Sigmoid colon (tissue), 7 donors: ENCODE measurements around the gene HOXB1. TPM values are rescaled to one million over a fixed set of nuclear protein-coding genes. Genes with fewer than 3 reads are reported as not detected.

Experiments
- DNase-seq: peaks from one replicate; pipeline ENCODE4 v3.0.0-alpha.2; 2019
- H3K27ac ChIP-seq, 4 donors: fragments of 200-600 bp; sonication (generic); one replicate each; pipeline ENCODE4 v1.5.1; 2016 to 2019; ENCODE audit warnings: mild to moderate bottlenecking in 1 of 4
- H3K27me3 ChIP-seq, 3 donors: fragments of 200-600 bp; sonication (generic); one replicate each; pipeline ENCODE4 v1.5.1; 2019; ENCODE audit warnings: mild to moderate bottlenecking in 1 of 3
- H3K36me3 ChIP-seq, 4 donors: fragments of 200-600 bp; sonication (generic); one replicate each; pipeline ENCODE4 v1.5.1; 2016 to 2019
- H3K4me1 ChIP-seq, 4 donors: fragments of 200-600 bp; sonication (generic); one replicate each; pipeline ENCODE4 v1.5.1; 2017 to 2019
- H3K4me3 ChIP-seq, 4 donors: fragments of 200-600 bp; sonication (generic); one replicate each; pipeline ENCODE4 v1.5.1; 2017 to 2019; ENCODE audit warnings: mild to moderate bottlenecking in 2 of 4, moderate library complexity in 1 of 4
- H3K9me3 ChIP-seq, 4 donors: fragments of 200-600 bp in 3 of 4; sonication (generic) in 3 of 4; one replicate each; pipeline versions ENCODE4 v1.5.1 to v1.6.1; 2013 to 2019
- EP300 ChIP-seq, 4 donors: sonication (generic); formaldehyde crosslinking; IDR thresholded peaks; one replicate each; pipeline ENCODE4 v1.6.1; 2017; ENCODE audit warnings: antibody characterized with exemption in 4 of 4
- POLR2A ChIP-seq, 2 donors: fragments of 450-650 bp; IDR thresholded peaks; one replicate each; pipeline ENCODE4 v1.6.1; 2016; ENCODE audit warnings: antibody characterized with exemption in 2 of 2, mild to moderate bottlenecking in 2 of 2, moderate library complexity in 2 of 2
- POLR2AphosphoS5 ChIP-seq, 4 donors: sonication (generic); formaldehyde crosslinking; IDR thresholded peaks; one replicate each; pipeline ENCODE4 v1.6.1; 2017; ENCODE audit warnings: antibody characterized with exemption in 4 of 4
- WGBS, 2 donors: extraction: QIAGEN DNeasy Blood & Tissue Kit; methylation state at CpG; one replicate each; pipeline ENCODE4 v1.1.7; 2013; 5-methylcytosine and 5-hydroxymethylcytosine counted together
- intact Hi-C: fragments of 100-400 bp; cut with DNase I; formaldehyde crosslinking; loops from one replicate; pipeline ENCODE4 v1.15.1; 2023
- polyA plus RNA-seq, 3 donors: library from polyadenylated mRNA; stranded (reverse); fragments of 200-250 nt; gene quantifications; one replicate each; pipeline ENCODE4 v1.2.3, GENCODE V29; 2013
- total RNA-seq, 4 donors: library from RNA; depleted of rRNA; stranded (reverse); fragments of >200 nt; gene quantifications; one replicate each; pipeline ENCODE4 v1.1.0, GENCODE V29; 2016
- TF ChIP-seq, protein P1 (sequence below), 4 experiments: fragments of 450-650 bp in 3 of 4; fragments of 200-600 bp in 1 of 4; IDR thresholded peaks; one replicate each; pipeline ENCODE4 v1.5.1; 2016 to 2019; ENCODE audit warnings: antibody characterized with exemption in 4 of 4, mild to moderate bottlenecking in 3 of 4, moderate library complexity in 2 of 4
- donor health status: healthy with polysubstance abuse.
- donor health status: Bipolar disorder and iron deficiency.
- donor health status: healthy.

Gene HOXB1
- total and polyA plus RNA-seq, 7 donors: 0.27 to 0.92 (median 0.60) TPM; not detected in 4

DNA sequence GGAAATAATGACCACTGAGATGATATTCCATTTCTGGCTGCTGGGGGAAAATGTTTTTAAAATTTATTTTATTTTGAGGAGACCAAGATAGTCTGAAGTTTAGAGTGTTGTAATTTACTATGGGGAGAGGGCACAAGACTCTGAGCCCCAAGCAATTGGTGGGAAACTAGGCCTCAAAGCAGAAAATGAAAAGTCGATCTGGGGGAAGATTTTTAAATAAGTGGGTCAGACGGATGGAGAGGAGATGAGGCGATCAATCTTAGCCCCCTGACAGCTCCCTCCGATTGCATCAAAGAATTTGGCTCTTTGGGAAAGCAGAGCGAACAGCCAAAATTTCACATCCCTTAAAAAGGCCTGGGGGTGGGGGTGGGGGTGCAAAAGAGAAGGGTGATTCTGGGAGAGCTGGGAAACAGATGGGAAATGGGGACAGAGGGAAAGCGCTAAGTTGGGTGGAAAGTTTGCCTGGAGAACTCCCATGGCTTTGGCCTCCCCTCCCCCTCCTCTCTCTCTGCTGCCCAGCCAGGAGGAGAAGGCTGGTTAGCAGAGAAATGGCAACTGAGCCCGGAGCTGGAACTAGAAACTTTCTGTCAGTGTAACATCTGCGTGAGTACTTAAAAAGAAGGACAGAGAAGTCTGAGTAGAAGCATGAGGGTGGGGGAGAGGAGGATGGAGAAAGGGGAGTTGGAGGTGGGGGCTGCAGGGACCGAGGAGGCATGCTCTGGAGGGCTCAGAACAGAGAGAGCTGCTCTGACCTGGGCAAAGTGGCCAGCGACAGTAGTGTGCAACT is 15.5 kb upstream of the HOXB1 start:
- Histone ChIP-seq H3K4me3 (peak overlapping the region; percentile 5 to 34 (median 30)), H3K9me3 (no peaks in the 10 kb centered on the region), H3K27me3 (no peaks in the 10 kb centered on the region), H3K27ac (peak overlapping the region; percentile 94 to 99 (median 96)), H3K4me1 (peaks cover 0 to 67% (median 65%) of the 10 kb centered on the region in 4 donors), H3K36me3 (peaks cover 0 to 16% (median 5%) of the 10 kb centered on the region in 4 donors)
- peak; percentile 79 for DNase-seq
- no peak for TF ChIP-seq EP300 (IDR thresholded peaks at IDR 0.05)
- TF ChIP-seq, protein P1, sequence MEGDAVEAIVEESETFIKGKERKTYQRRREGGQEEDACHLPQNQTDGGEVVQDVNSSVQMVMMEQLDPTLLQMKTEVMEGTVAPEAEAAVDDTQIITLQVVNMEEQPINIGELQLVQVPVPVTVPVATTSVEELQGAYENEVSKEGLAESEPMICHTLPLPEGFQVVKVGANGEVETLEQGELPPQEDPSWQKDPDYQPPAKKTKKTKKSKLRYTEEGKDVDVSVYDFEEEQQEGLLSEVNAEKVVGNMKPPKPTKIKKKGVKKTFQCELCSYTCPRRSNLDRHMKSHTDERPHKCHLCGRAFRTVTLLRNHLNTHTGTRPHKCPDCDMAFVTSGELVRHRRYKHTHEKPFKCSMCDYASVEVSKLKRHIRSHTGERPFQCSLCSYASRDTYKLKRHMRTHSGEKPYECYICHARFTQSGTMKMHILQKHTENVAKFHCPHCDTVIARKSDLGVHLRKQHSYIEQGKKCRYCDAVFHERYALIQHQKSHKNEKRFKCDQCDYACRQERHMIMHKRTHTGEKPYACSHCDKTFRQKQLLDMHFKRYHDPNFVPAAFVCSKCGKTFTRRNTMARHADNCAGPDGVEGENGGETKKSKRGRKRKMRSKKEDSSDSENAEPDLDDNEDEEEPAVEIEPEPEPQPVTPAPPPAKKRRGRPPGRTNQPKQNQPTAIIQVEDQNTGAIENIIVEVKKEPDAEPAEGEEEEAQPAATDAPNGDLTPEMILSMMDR (IDR thresholded peaks at IDR 0.05): no peak
- TF ChIP-seq POLR2A (IDR thresholded peaks at IDR 0.05): no peak
- no peak for TF ChIP-seq POLR2AphosphoS5 (IDR thresholded peaks at IDR 0.05)
- 56 to 66% methylated on average over 10 of the region's 10 CpGs for WGBS, 2 donors
- intact Hi-C loops: no loop called here

GRCh38 chr17:48545539-48545938 is 14.7 kb upstream of the HOXB1 start:
- no peak overlapping the region for H3K4me3 ChIP-seq
- WGBS, 2 donors: 92 to 98% methylated on average over 1 of the region's 1 CpG
- H3K27ac ChIP-seq: peak overlapping the region; percentile 94 to 99 (median 96)
- no peak for TF ChIP-seq POLR2A (IDR thresholded peaks at IDR 0.05)
- no peak for TF ChIP-seq EP300 (IDR thresholded peaks at IDR 0.05)
- TF ChIP-seq, protein P1 (IDR thresholded peaks at IDR 0.05): no peak
- no peak for TF ChIP-seq POLR2AphosphoS5 (IDR thresholded peaks at IDR 0.05)
- peak; percentile 19 for DNase-seq
- H3K36me3 ChIP-seq: peaks cover 0 to 13% (median 4%) of the 10 kb centered on the region in 4 donors
- no peaks in the 10 kb centered on the region for H3K27me3 ChIP-seq
- peaks cover 0 to 67% (median 63%) of the 10 kb centered on the region in 4 donors for H3K4me1 ChIP-seq
- intact Hi-C loops: no loop called here
- no peaks in the 10 kb centered on the region for H3K9me3 ChIP-seq

GRCh38 chr17:48545022-48545375 is 14.2 kb upstream of the HOXB1 start, which contains the start of gene HOXB2:
Gene HOXB2 (minus strand): TSS chr17:48545109. CDS start chr17:48544911, 198 bp downstream.
- peaks cover 0 to 9% (median 2%) of the 10 kb centered on the region in 4 donors for H3K36me3 ChIP-seq
- H3K4me1 ChIP-seq: peaks cover 0 to 67% (median 63%) of the 10 kb centered on the region in 4 donors
- DNase-seq: no peak
- peak within 1 kb of the TSS; percentile 72 to 87 (median 84) for H3K4me3 ChIP-seq
- no peaks in the 10 kb centered on the region for H3K9me3 ChIP-seq
- H3K27me3 ChIP-seq: no peaks in the 10 kb centered on the region
- 52 to 80% methylated on average over 12 of the region's 12 CpGs for WGBS, 2 donors
- intact Hi-C loops: no loop called here
- TF ChIP-seq, protein P1 (IDR thresholded peaks at IDR 0.05): no peak
- no peak for TF ChIP-seq EP300 (IDR thresholded peaks at IDR 0.05)
- no peak for TF ChIP-seq POLR2AphosphoS5 (IDR thresholded peaks at IDR 0.05)
- TF ChIP-seq POLR2A (IDR thresholded peaks at IDR 0.05): no peak
- peak within 1 kb of the TSS; percentile 94 to 99 (median 96) for H3K27ac ChIP-seq

DNA sequence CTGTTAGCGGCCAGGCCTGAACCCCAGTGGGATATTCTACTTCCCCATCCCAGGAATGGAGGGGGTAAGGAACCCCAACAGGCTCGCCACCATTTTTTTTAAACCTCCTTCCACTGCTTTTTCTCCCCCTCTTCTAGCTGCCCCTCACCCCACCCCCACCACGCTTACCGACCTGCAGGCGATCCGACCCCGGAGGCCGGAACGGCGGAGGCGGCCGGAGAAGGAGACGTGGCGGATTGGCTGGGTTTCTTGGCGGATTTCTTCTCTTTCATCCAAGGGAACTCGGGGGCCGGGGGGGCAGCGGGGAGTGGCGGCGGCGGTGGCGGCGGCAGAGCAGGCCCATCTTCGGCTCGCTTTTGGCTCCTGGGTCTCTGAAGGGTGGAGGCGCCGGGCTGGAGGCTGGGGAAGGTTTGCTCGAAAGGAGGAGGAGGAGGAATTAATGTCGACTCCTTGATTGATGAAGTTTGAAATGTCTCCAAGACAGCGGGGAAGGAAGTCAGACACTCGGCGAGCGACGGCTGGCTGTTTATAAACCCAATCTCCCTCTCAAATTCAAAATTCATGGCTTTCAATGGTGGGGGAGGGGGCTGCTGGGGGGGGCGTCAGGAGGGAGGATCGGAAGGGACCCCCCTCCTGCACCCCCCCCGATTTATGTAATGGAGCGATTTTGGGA is 13.7 kb upstream of the HOXB1 start:
- peak; percentile 79 to 83 (median 81) for TF ChIP-seq POLR2AphosphoS5 (IDR thresholded peaks at IDR 0.05)
- TF ChIP-seq, protein P1 (IDR thresholded peaks at IDR 0.05): no peak
- no peak for TF ChIP-seq EP300 (IDR thresholded peaks at IDR 0.05)
- TF ChIP-seq POLR2A (IDR thresholded peaks at IDR 0.05): peak in 1 of 2 donors; percentile 60
- Histone ChIP-seq H3K27me3 (no peaks in the 10 kb centered on the region), H3K4me3 (peak overlapping the region; percentile 72 to 87 (median 84)), H3K4me1 (peaks cover 0 to 64% (median 60%) of the 10 kb centered on the region in 4 donors), H3K9me3 (no peaks in the 10 kb centered on the region), H3K27ac (peak overlapping the region; percentile 94 to 99 (median 96)), H3K36me3 (peaks cover 0 to 6% (median 2%) of the 10 kb centered on the region in 4 donors)
- DNase-seq: peak; percentile 99
- WGBS, 2 donors: 28 to 65% methylated on average over 38 of the region's 38 CpGs
- intact Hi-C loops: no loop called here
